GM12878 (cell line): ENCODE data around the gene RGL1. TPM values are rescaled to one million over a fixed set of nuclear protein-coding genes. Genes with fewer than 3 reads are reported as not detected.

Source experiments
- ATAC-seq: fragments of 200-7000 bp; cut with Tn5 transposase; 3 replicates; pipeline ENCODE4 v1.9.1; 2020; ENCODE audit warnings: mild to moderate bottlenecking, moderate library complexity
- BruUV-seq: library from RNA; stranded (reverse); fragments of 400-500 nt; replicated peaks from 2 replicates; lab custom pipeline; 2021; lab: Mats Ljungman, UMichigan
- CTCF ChIA-PET: fragments of 300-600 bp; sonication (Branson Sonifier 250); formaldehyde crosslinking; extraction: SDS; loops from one replicate; lab custom pipeline; 2021; ENCODE audit warnings: inconsistent platforms; lab: Yijun Ruan, JAX
- POLR2A ChIA-PET: fragments of 350-600 bp; formaldehyde crosslinking; extraction: SDS; loops from one replicate; lab custom pipeline; 2021; ENCODE audit warnings: inconsistent platforms; lab: Charles Lee
- RAD21 ChIA-PET: fragments of 300-600 bp; sonication (Branson Sonifier 250); formaldehyde crosslinking; loops from one replicate; lab custom pipeline; 2023; ENCODE audit warnings: antibody characterized with exemption; ENCODE audit not compliant: unreplicated experiment; lab: Charles Lee
- SMC1A ChIA-PET: fragments of 300-600 bp; sonication (Branson Sonifier 250); formaldehyde crosslinking; loops from one replicate; lab custom pipeline; 2023; ENCODE audit not compliant: unreplicated experiment, uncharacterized antibody; lab: Charles Lee
- DNase-seq: peaks from one replicate; pipeline ENCODE4 v3.0.0-alpha.2; 2011; ENCODE audit warnings: low read depth, low spot score
- FAIRE-seq: peaks from 3 replicates; lab custom pipeline; 2011; peaks lifted over from hg19 to GRCh38; lab: Jason Lieb, UNC
- H2AFZ ChIP-seq: 2 replicates; pipeline ENCODE4 v1.6.0; 2011; ENCODE audit warnings: low read depth, low read length, control low read depth; ENCODE audit not compliant: control insufficient read depth
- H3K27ac ChIP-seq: 2 replicates; pipeline ENCODE4 v1.5.1; 2011; ENCODE audit warnings: control low read depth; ENCODE audit not compliant: control insufficient read depth, insufficient read depth
- H3K27me3 ChIP-seq, 2 experiments: replicated peaks in 1 of 2; 2 replicates each; pipeline versions ENCODE4 v1.6.0 to v1.6.1; 2011; ENCODE audit warnings: low read length in 1 of 2; ENCODE audit not compliant: control insufficient read depth in 2 of 2, insufficient read depth in 2 of 2
- H3K36me3 ChIP-seq, 2 experiments: 2 replicates each; pipeline ENCODE4 v1.5.1; 2011; ENCODE audit warnings: low read length in 1 of 2; ENCODE audit not compliant: control insufficient read depth in 2 of 2, insufficient read depth in 2 of 2
- H3K4me1 ChIP-seq: 2 replicates; pipeline ENCODE4 v1.6.1; 2011; ENCODE audit warnings: mild to moderate bottlenecking, low read length, moderate library complexity, mixed read lengths; ENCODE audit not compliant: control insufficient read depth, insufficient read depth
- H3K4me2 ChIP-seq: 2 replicates; pipeline ENCODE4 v1.6.0; 2011; ENCODE audit warnings: control low read depth; ENCODE audit not compliant: control insufficient read depth, insufficient read depth
- H3K4me3 ChIP-seq: fragments of 200-600 bp; sonication (generic); 2 replicates; pipeline ENCODE4 v1.5.1; 2016
- H3K79me2 ChIP-seq: 2 replicates; pipeline ENCODE4 v1.6.0; 2011; ENCODE audit warnings: low read length; ENCODE audit not compliant: control insufficient read depth, insufficient read depth
- H3K9ac ChIP-seq: 2 replicates; pipeline ENCODE4 v1.8.0; 2011; ENCODE audit warnings: low read length, control low read depth, mixed read lengths; ENCODE audit not compliant: control insufficient read depth, insufficient read depth
- H3K9me3 ChIP-seq: replicated peaks from 3 replicates; pipeline ENCODE4 v1.5.1; 2011; ENCODE audit warnings: mild to moderate bottlenecking, low read length; ENCODE audit not compliant: control insufficient read depth, insufficient read depth
- H4K20me1 ChIP-seq: 2 replicates; pipeline ENCODE4 v1.6.0; 2011; ENCODE audit not compliant: control insufficient read depth, insufficient read depth
- BCL11A ChIP-seq: IDR thresholded peaks from 2 replicates; pipeline ENCODE4 v1.6.1; 2011; ENCODE audit warnings: low read depth, low read length
- EZH2 ChIP-seq: IDR thresholded peaks from 2 replicates; pipeline ENCODE4 v1.6.1; 2012; ENCODE audit warnings: low read depth, mild to moderate bottlenecking, control low read depth, inconsistent platforms, low read length, borderline replicate concordance; ENCODE audit not compliant: control insufficient read depth
- KLF5 ChIP-seq: fragments of 450-650 bp; IDR thresholded peaks from 2 replicates; pipeline ENCODE4 v1.6.1; 2014; ENCODE audit warnings: mild to moderate bottlenecking; ENCODE audit not compliant: partially characterized antibody
- MEF2A ChIP-seq: IDR thresholded peaks from 2 replicates; pipeline ENCODE4 v1.6.1; 2011; ENCODE audit warnings: low read depth, mild to moderate bottlenecking, low read length, moderate library complexity; ENCODE audit not compliant: insufficient read depth
- MTA2 ChIP-seq: fragments of 450-650 bp; IDR thresholded peaks from 2 replicates; pipeline ENCODE4 v1.6.1; 2016; ENCODE audit warnings: low read depth, mild to moderate bottlenecking, moderate library complexity
- MXI1 ChIP-seq: fragments of 150-350 bp; IDR thresholded peaks from 2 replicates; pipeline ENCODE4 v1.6.1; 2011; ENCODE audit warnings: low read depth, mild to moderate bottlenecking, inconsistent platforms, low read length, improper control_type of control experiment
- SIN3A ChIP-seq: IDR thresholded peaks from 2 replicates; pipeline ENCODE4 v1.6.1; 2012; ENCODE audit warnings: low read depth, low read length, improper control_type of control experiment
- TBL1XR1 ChIP-seq: IDR thresholded peaks from 2 replicates; pipeline ENCODE4 v1.6.1; 2012; ENCODE audit warnings: low read depth, low read length, improper control_type of control experiment
- TCF12 ChIP-seq: IDR thresholded peaks from 2 replicates; pipeline ENCODE4 v1.6.1; 2011; ENCODE audit warnings: low read depth, mild to moderate bottlenecking, low read length
- YBX1 ChIP-seq: fragments of 450-650 bp; IDR thresholded peaks from 2 replicates; pipeline ENCODE4 v1.6.1; 2016; ENCODE audit warnings: antibody characterized with exemption
- ZNF207 ChIP-seq: fragments of 450-650 bp; IDR thresholded peaks from 2 replicates; pipeline ENCODE4 v1.6.1; 2014; ENCODE audit warnings: antibody characterized with exemption, mild to moderate bottlenecking, borderline replicate concordance
- in situ Hi-C: fragments of 300-500 bp; cut with MboI; formaldehyde crosslinking; loops from 9 replicates; pipeline ENCODE4 v1.14.3; 2018; ENCODE audit warnings: mixed read lengths
- intact Hi-C: fragments of 100-400 bp; cut with micrococcal nuclease; formaldehyde crosslinking; loops from one replicate; pipeline ENCODE4 v1.14.2; 2022; ENCODE audit not compliant: unreplicated experiment
- polyA plus RNA-seq, 11 experiments: library from polyadenylated mRNA; depleted of rRNA in 4 of 11; unstranded in 6 of 11; stranded (reverse) in 5 of 11; fragments of >200 nt; fragmentation: Nextera tagmentation in 4 of 11; fragmentation: Illumina TruSeq in 1 of 11; extraction: Ambion mirVana in 4 of 11; extraction: Trizol in 1 of 11; gene quantifications; 1 replicate in 1 of 11; 2 replicates in 10 of 11; pipeline versions ENCODE4 v1.2.1 to v1.2.3, GENCODE V29; 2011 to 2016; ENCODE audit warnings: inconsistent platforms in 2 of 11, missing spikeins in 2 of 11, low read depth in 1 of 11
- total RNA-seq, 4 experiments: library from RNA; depleted of rRNA in 3 of 4; stranded (reverse); fragments of >200 nt in 3 of 4; fragmentation: Illumina TruSeq in 1 of 4; extraction: Trizol in 1 of 4; gene quantifications; 2 replicates each; pipeline versions ENCODE4 v1.2.1 to v1.2.3, GENCODE V29; 2013 to 2021
- TF ChIP-seq, protein P1 (sequence below): fragments of 450-650 bp; IDR thresholded peaks from 2 replicates; pipeline ENCODE4 v1.6.1; 2017; ENCODE audit warnings: low read depth, mild to moderate bottlenecking, moderate library complexity
- TF ChIP-seq, protein P2 (sequence below): IDR thresholded peaks from 2 replicates; pipeline ENCODE4 v1.6.1; 2011; ENCODE audit warnings: low read depth, low read length, improper control_type of control experiment, borderline replicate concordance
- TF ChIP-seq, protein P3 (sequence below), 3 experiments: IDR thresholded peaks in 2 of 3; conservative IDR thresholded peaks in 1 of 3; 2 replicates each; pipeline ENCODE4 v1.5.1; 2011; ENCODE audit warnings: low read depth in 3 of 3, low read length in 3 of 3, mild to moderate bottlenecking in 3 of 3, control low read depth in 2 of 3, moderate library complexity in 2 of 3, inconsistent platforms in 1 of 3, mixed read lengths in 1 of 3; ENCODE audit not compliant: control insufficient read depth in 2 of 3, insufficient read depth in 1 of 3; ENCODE audit errors: extremely low read depth in 1 of 3

RGL1 gene
- total and polyA plus RNA-seq, 10 of the 15 experiments (the other 5 are each of a cell fraction or from before 2014, with no cell fraction given), result 8.1 to 25.0 (median 19.0) TPM

DNA sequence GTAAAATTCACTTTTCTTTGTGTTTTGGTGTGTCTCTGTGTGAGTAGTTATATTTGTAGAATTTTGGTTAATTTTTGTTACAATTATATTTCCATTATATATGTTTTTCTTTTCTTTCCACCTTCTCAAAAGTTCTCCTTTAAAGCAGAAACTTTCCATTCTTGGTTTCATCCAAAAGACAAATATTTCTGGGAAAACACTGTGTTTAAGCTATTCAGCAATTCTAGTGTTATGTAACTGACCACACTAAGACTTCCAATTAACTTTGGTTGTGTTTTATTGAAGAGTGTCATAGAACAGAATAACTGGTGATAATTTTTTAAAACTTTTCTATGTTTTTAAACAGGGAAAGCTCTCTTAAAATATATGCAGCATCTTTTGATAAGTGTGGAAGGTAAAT, 13.6 kb upstream of the RGL1 start:
- RAD21 ChIA-PET, result no interaction called here
- POLR2A ChIA-PET, result no interaction called here
- in situ Hi-C loops, result no loop called here
- no peak for ATAC-seq
- no peak overlapping the region for H3K4me3 ChIP-seq
- intact Hi-C loops, result no loop called here
- no peak overlapping the region for H3K27ac ChIP-seq
- H2AFZ ChIP-seq, result no peak overlapping the region
- no peaks in the 10 kb centered on the region for H3K79me2 ChIP-seq
- H3K9ac ChIP-seq, result no peak overlapping the region
- CTCF ChIA-PET, result interaction anchor here (1.0 to 1.3 kb wide), 2 partner anchors 11 to 66 kb away, joined by 3 read pairs; no protein-coding TSS in a partner anchor
- no peaks in the 10 kb centered on the region; the same call in 1 of the 3 replicates for H3K9me3 ChIP-seq
- DNase-seq, result no peak
- no peaks in the 10 kb centered on the region for H3K4me1 ChIP-seq
- H3K27me3 ChIP-seq, result no peaks in the 10 kb centered on the region
- BruUV-seq, result no TSS peak
- FAIRE-seq, result no peak
- H4K20me1 ChIP-seq, result no peaks in the 10 kb centered on the region
- SMC1A ChIA-PET, result interaction anchor here (1.4 kb wide), 1 partner anchor 14 kb away, joined by 4 read pairs; no protein-coding TSS in a partner anchor
- no peak overlapping the region for H3K4me2 ChIP-seq
- TF ChIP-seq MXI1 (no peak), EZH2 (no peak), ZNF207 (no peak), TBL1XR1 (no peak), YBX1 (no peak), MEF2A (no peak), BCL11A (no peak), MTA2 (no peak), KLF5 (no peak), TCF12 (no peak), SIN3A (no peak)
- TF ChIP-seq, protein P1, sequence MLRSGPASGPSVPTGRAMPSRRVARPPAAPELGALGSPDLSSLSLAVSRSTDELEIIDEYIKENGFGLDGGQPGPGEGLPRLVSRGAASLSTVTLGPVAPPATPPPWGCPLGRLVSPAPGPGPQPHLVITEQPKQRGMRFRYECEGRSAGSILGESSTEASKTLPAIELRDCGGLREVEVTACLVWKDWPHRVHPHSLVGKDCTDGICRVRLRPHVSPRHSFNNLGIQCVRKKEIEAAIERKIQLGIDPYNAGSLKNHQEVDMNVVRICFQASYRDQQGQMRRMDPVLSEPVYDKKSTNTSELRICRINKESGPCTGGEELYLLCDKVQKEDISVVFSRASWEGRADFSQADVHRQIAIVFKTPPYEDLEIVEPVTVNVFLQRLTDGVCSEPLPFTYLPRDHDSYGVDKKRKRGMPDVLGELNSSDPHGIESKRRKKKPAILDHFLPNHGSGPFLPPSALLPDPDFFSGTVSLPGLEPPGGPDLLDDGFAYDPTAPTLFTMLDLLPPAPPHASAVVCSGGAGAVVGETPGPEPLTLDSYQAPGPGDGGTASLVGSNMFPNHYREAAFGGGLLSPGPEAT, result no peak
- TF ChIP-seq, protein P2, sequence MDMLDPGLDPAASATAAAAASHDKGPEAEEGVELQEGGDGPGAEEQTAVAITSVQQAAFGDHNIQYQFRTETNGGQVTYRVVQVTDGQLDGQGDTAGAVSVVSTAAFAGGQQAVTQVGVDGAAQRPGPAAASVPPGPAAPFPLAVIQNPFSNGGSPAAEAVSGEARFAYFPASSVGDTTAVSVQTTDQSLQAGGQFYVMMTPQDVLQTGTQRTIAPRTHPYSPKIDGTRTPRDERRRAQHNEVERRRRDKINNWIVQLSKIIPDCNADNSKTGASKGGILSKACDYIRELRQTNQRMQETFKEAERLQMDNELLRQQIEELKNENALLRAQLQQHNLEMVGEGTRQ, result no peak
- TF ChIP-seq, protein P3, sequence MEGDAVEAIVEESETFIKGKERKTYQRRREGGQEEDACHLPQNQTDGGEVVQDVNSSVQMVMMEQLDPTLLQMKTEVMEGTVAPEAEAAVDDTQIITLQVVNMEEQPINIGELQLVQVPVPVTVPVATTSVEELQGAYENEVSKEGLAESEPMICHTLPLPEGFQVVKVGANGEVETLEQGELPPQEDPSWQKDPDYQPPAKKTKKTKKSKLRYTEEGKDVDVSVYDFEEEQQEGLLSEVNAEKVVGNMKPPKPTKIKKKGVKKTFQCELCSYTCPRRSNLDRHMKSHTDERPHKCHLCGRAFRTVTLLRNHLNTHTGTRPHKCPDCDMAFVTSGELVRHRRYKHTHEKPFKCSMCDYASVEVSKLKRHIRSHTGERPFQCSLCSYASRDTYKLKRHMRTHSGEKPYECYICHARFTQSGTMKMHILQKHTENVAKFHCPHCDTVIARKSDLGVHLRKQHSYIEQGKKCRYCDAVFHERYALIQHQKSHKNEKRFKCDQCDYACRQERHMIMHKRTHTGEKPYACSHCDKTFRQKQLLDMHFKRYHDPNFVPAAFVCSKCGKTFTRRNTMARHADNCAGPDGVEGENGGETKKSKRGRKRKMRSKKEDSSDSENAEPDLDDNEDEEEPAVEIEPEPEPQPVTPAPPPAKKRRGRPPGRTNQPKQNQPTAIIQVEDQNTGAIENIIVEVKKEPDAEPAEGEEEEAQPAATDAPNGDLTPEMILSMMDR (IDR thresholded peaks at IDR 0.05 in 2 of 3, conservative IDR thresholded peaks at IDR 0.05 in 1 of 3; ENCODE audit: control insufficient read depth in 2 of 3, extremely low read depth in 1 of 3, insufficient read depth in 1 of 3, low read depth in 3 of 3, low read length in 3 of 3), result no peak
- no peaks in the 10 kb centered on the region for H3K36me3 ChIP-seq
